Suprapubic skin (tissue), 4 donors: Measurements from ENCODE around the gene ALLC. TPM values are rescaled to one million over a fixed set of nuclear protein-coding genes. Genes with fewer than 3 reads are reported as not detected.

Source experiments
- DNase-seq, 2 donors: peaks; one replicate each; pipeline ENCODE4 v3.0.0-alpha.2; 2019; ENCODE audit warnings: low spot score in 2 of 2
- H3K27ac ChIP-seq: fragments of 200-600 bp; sonication (generic); one replicate; pipeline ENCODE4 v1.5.1; 2019
- H3K27me3 ChIP-seq: fragments of 200-600 bp; sonication (generic); one replicate; pipeline ENCODE4 v1.5.1; 2019
- H3K36me3 ChIP-seq: fragments of 200-600 bp; sonication (generic); one replicate; pipeline ENCODE4 v1.5.1; 2019
- H3K4me1 ChIP-seq: fragments of 200-600 bp; sonication (generic); one replicate; pipeline ENCODE4 v1.5.1; 2019
- H3K4me3 ChIP-seq: fragments of 200-600 bp; sonication (generic); one replicate; pipeline ENCODE4 v1.5.1; 2019; ENCODE audit warnings: mild to moderate bottlenecking
- H3K9me3 ChIP-seq: fragments of 200-600 bp; sonication (generic); one replicate; pipeline ENCODE4 v1.5.1; 2019
- EP300 ChIP-seq: sonication (generic); formaldehyde crosslinking; IDR thresholded peaks from one replicate; pipeline ENCODE4 v1.6.1; 2017; ENCODE audit warnings: antibody characterized with exemption
- POLR2A ChIP-seq, 2 donors: fragments of 450-650 bp; IDR thresholded peaks; one replicate each; pipeline ENCODE4 v1.6.1; 2017; ENCODE audit warnings: antibody characterized with exemption in 2 of 2, mild to moderate bottlenecking in 2 of 2, moderate library complexity in 2 of 2
- POLR2AphosphoS5 ChIP-seq, 3 donors: sonication (generic); formaldehyde crosslinking; IDR thresholded peaks; one replicate each; pipeline ENCODE4 v1.6.1; 2017; ENCODE audit warnings: antibody characterized with exemption in 3 of 3
- WGBS: methylation state at CpG from one replicate; pipeline ENCODE4 v1.1.5; 2018; 5-methylcytosine and 5-hydroxymethylcytosine counted together
- total RNA-seq, 4 donors: library from RNA; depleted of rRNA; stranded (reverse); fragments of >200 nt; gene quantifications; one replicate each; pipeline ENCODE4 v1.1.0, GENCODE V29; 2016
- TF ChIP-seq, protein P1 (sequence below), 2 donors: fragments of 200-600 bp in 1 of 2; fragments of 450-650 bp in 1 of 2; sonication (generic) in 1 of 2; IDR thresholded peaks; one replicate each; pipeline ENCODE4 v1.5.1; 2016 to 2019; ENCODE audit warnings: antibody characterized with exemption in 2 of 2, mild to moderate bottlenecking in 1 of 2, moderate library complexity in 1 of 2

The ALLC gene
- total RNA-seq, 4 donors from 2014 or later = not detected

DNA sequence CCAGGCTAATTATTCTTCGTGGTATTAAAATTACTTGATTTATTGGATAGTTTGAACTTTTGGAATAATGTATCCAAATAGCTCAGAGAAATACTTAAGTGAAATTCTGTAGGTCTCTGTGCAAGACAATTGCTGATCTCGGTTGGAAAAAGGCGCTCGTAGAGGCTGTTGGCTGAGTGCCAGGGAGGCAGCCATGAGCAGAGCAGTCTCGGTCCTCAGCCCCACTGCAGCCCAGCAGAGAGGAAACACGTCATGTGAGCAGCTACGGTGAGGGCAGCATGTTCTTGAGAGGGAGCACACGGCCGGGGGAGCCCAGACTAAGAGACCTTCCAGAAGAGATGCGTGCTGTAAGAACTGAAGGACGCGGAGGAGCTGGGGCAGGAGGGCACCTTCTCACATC lies 87.9 kb downstream of the ALLC start:
- Histone ChIP-seq H3K4me1 (no peaks in the 10 kb centered on the region), H3K27me3 (peaks cover 6% of the 10 kb centered on the region), H3K4me3 (no peak overlapping the region), H3K9me3 (no peaks in the 10 kb centered on the region), H3K27ac (no peak overlapping the region), H3K36me3 (no peaks in the 10 kb centered on the region)
- 68% methylated on average over 12 of the region's 12 CpGs for WGBS
- TF ChIP-seq EP300 = no peak
- TF ChIP-seq POLR2AphosphoS5 (IDR thresholded peaks at IDR 0.05) = no peak
- DNase-seq = no peak

DNA sequence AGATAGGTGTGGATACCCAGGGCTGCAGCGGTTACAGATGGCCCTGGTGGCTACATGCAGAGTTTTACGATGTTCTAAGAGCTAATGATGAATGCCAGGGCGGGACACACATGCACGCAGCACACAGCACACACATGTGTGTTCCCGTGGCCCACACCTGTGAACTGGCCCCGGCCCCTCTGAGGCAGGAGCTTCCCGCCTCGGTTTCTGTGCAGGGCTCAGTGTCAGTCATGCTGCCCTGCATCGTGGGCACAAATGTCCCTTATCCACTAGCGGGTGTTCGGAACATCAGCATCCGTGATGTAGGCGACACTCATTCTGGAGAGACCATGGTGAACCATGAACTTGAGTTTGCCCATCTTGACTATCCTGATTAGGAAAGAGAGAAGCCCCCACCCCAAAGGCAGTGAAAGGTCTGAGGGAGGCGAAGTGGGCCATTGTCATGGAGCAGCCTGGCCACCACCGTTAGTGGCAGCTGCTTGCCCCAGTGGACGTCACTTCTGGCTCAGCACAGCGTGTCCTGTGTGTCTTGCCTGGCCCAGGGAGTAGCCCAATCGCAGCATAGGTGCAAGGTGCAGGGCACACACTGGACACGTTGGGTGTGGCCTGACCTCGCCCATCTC lies 89.1 kb downstream of the ALLC start:
- Histone ChIP-seq H3K27me3 (peaks cover 6% of the 10 kb centered on the region), H3K4me1 (no peaks in the 10 kb centered on the region), H3K4me3 (no peak overlapping the region), H3K36me3 (no peaks in the 10 kb centered on the region), H3K9me3 (no peaks in the 10 kb centered on the region), H3K27ac (no peak overlapping the region)
- WGBS = 93% methylated on average over 17 of the region's 20 CpGs
- DNase-seq = peak in 1 of 2 donors; percentile 29
- TF ChIP-seq POLR2A (IDR thresholded peaks at IDR 0.05) (no peak), POLR2AphosphoS5 (IDR thresholded peaks at IDR 0.05) (no peak), EP300 (no peak)
- TF ChIP-seq, protein P1, sequence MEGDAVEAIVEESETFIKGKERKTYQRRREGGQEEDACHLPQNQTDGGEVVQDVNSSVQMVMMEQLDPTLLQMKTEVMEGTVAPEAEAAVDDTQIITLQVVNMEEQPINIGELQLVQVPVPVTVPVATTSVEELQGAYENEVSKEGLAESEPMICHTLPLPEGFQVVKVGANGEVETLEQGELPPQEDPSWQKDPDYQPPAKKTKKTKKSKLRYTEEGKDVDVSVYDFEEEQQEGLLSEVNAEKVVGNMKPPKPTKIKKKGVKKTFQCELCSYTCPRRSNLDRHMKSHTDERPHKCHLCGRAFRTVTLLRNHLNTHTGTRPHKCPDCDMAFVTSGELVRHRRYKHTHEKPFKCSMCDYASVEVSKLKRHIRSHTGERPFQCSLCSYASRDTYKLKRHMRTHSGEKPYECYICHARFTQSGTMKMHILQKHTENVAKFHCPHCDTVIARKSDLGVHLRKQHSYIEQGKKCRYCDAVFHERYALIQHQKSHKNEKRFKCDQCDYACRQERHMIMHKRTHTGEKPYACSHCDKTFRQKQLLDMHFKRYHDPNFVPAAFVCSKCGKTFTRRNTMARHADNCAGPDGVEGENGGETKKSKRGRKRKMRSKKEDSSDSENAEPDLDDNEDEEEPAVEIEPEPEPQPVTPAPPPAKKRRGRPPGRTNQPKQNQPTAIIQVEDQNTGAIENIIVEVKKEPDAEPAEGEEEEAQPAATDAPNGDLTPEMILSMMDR (IDR thresholded peaks at IDR 0.05) = no peak

DNA sequence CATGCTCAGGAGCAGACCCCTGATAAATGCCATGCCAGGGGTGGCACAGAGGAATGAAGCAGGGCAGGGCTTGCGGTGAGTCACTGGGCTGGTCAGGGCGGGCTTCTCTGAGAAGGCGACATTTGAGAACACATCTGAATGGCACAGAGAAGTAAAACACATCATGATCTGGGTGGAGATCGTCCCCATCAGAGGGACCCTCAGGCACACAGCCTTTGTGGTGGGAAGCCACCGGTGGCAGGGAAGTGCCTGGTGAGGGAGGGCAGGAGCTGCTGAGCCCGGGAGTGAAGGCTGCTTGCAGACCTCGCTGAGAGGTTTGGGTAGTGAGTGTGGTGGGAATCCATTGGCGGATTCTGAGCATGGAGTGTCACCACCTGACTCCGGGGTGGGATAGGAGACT lies 89.8 kb downstream of the ALLC start:
- WGBS = 78% methylated on average over 7 of the region's 9 CpGs
- peak in 1 of 2 donors; percentile 30 for DNase-seq

DNA sequence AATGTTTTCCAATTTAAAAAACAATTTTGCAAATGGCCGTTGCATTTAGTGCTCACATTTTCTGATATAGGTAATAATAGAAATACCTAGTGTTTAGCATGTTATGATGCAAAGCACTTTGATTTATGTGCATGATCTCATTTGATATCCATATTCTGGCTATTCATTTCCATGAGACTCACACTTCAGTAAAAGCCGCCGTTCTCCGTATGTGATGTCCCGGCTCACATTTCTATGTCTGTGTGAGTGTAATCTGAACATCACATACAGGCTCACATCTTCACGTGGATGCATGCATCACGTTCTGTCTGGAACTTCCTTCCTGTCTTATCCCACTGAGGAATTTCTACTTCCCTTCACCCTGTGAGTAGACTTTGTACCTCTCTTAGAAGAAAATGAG lies 91.2 kb downstream of the ALLC start:
- peak in 1 of 2 donors; percentile 3 for DNase-seq
- H3K4me1 ChIP-seq = no peaks in the 10 kb centered on the region
- 64% methylated on average over 7 of the region's 7 CpGs for WGBS
- no peak overlapping the region for H3K27ac ChIP-seq
- H3K4me3 ChIP-seq = no peak overlapping the region
- TF ChIP-seq EP300 = no peak
- no peak for TF ChIP-seq POLR2AphosphoS5 (IDR thresholded peaks at IDR 0.05)
- TF ChIP-seq, protein P1 (IDR thresholded peaks at IDR 0.05) = no peak
- no peak for TF ChIP-seq POLR2A (IDR thresholded peaks at IDR 0.05)
- H3K9me3 ChIP-seq = no peaks in the 10 kb centered on the region
- H3K27me3 ChIP-seq = peaks cover 2% of the 10 kb centered on the region
- H3K36me3 ChIP-seq = no peaks in the 10 kb centered on the region

More for the DNA sequence above, 89.8 kb downstream of the ALLC start:
- H3K27me3 ChIP-seq = peaks cover 6% of the 10 kb centered on the region
- TF ChIP-seq, protein P1 (IDR thresholded peaks at IDR 0.05) = no peak
- no peak for TF ChIP-seq POLR2A (IDR thresholded peaks at IDR 0.05)
- TF ChIP-seq EP300 = no peak
- no peak for TF ChIP-seq POLR2AphosphoS5 (IDR thresholded peaks at IDR 0.05)
- H3K4me1 ChIP-seq = no peaks in the 10 kb centered on the region
- no peaks in the 10 kb centered on the region for H3K36me3 ChIP-seq
- no peak overlapping the region for H3K27ac ChIP-seq
- no peak overlapping the region for H3K4me3 ChIP-seq
- H3K9me3 ChIP-seq = no peaks in the 10 kb centered on the region

DNA sequence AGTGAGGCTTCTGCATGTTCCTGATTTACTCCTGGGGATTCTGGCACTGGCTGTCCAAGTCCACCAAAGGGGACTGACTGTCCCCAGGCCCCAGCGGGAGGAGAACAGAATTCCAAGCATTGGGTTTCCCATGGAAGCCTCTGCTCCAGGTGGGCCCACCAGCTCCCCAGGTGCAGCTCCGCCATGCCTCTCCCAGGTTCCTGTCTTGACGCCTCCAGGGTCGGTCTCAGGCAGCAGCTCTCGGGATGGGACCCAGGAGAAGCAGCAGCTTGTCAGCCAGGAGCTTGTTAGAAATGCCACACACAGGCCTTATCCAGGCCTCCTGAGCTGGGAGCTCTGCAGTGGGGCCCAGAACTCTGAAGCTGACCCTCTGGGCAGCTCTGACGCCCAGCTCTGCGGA lies 93.3 kb downstream of the ALLC start:
- Histone ChIP-seq H3K27ac (no peak overlapping the region), H3K4me1 (no peaks in the 10 kb centered on the region), H3K9me3 (no peaks in the 10 kb centered on the region), H3K27me3 (no peaks in the 10 kb centered on the region), H3K4me3 (no peak overlapping the region), H3K36me3 (no peaks in the 10 kb centered on the region)
- no peak for TF ChIP-seq POLR2AphosphoS5 (IDR thresholded peaks at IDR 0.05)
- TF ChIP-seq POLR2A (IDR thresholded peaks at IDR 0.05) = no peak
- TF ChIP-seq EP300 = no peak
- TF ChIP-seq, protein P1 (IDR thresholded peaks at IDR 0.05) = no peak
- DNase-seq = no peak
- WGBS = 78% methylated on average over 6 of the region's 7 CpGs

DNA sequence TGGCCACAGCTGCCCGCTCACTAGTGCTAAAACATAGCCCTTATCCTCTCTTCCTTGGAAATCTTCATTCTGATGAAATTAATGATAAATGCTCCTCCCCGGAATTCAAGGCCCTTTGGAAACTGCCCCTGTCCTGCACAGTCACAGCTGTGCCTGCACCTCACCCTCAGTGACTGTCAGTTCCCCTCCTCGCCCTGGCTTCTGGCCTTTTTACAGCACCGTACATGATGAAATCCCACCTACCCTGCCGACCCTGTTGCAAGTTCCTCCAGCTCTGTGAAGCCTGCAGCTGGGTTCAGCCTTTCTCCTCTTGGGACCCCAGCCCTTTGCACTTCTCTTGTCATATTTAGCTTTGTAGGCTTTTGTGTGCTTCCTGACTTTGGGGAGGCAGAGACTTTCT lies 93.8 kb downstream of the ALLC start:
- TF ChIP-seq, protein P1 (IDR thresholded peaks at IDR 0.05) = no peak
- TF ChIP-seq POLR2AphosphoS5 (IDR thresholded peaks at IDR 0.05) = no peak
- no peak for TF ChIP-seq EP300
- TF ChIP-seq POLR2A (IDR thresholded peaks at IDR 0.05) = no peak
- Histone ChIP-seq H3K36me3 (no peaks in the 10 kb centered on the region), H3K27ac (no peak overlapping the region), H3K27me3 (no peaks in the 10 kb centered on the region), H3K4me1 (no peaks in the 10 kb centered on the region), H3K9me3 (no peaks in the 10 kb centered on the region), H3K4me3 (no peak overlapping the region)
- WGBS = 56% methylated on average over 5 of the region's 5 CpGs
- no peak for DNase-seq
